GM18858 (cell line): ENCODE measurements around the gene ADCY2.

Experiments
- ATAC-seq: cut with Tn5 transposase; IDR thresholded peaks from one replicate; pipeline ENCODE4 v1.9.1; 2021; ENCODE audit not compliant: unreplicated experiment

ADCY2 gene

GRCh38 chr5:7822449-7822848 is 426.5 kb downstream of the ADCY2 start:
- ATAC-seq, result no peak

- ATAC-seq, result no peak
Measured at GRCh38 chr5:7823594-7823993, 427.7 kb downstream of the ADCY2 start.

DNA sequence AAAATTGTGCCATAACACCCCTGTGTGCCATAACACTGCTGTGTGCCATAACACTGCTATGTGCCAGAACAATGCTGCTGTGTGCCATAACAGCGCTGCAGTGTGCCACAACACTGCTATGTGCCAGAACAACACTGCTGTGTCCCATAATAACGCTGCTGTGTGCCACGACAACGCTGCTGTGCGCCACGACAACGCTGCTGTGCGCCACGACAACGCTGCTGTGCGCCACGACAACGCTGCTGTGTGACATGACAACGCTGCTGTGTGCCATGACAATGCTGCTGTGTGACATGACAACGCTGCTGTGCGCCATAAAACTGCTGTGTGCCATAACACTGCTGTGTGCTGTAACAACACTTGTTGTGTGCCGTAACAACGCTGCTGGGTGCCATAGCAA is 429.1 kb downstream of the ADCY2 start:
- no peak for ATAC-seq

DNA sequence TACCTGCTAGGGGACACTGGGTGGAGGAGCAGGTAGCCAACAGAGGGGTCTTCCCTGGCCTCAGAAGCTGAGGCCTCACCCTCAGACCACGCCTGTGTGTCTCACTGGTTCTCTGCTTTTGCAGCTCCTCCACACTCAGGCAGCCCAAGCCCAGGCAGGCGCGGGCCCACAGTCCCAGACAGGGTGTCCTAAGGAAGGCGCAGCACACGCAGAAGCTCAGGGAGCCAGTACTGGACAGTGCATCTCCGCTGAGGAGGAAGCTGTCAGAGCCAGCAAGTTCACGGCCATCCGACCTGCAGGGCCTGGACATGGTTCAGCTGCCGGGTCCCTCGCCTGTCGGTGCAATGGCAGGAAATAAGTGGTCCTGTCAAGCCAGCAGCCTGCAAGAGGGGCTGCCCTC is 429.7 kb downstream of the ADCY2 start:
- ATAC-seq, result no peak

GRCh38 chr5:7827610-7828009 is 431.7 kb downstream of the ADCY2 start:
- no peak for ATAC-seq

GRCh38 chr5:7828269-7828668 is 432.3 kb downstream of the ADCY2 start:
- no peak for ATAC-seq

DNA sequence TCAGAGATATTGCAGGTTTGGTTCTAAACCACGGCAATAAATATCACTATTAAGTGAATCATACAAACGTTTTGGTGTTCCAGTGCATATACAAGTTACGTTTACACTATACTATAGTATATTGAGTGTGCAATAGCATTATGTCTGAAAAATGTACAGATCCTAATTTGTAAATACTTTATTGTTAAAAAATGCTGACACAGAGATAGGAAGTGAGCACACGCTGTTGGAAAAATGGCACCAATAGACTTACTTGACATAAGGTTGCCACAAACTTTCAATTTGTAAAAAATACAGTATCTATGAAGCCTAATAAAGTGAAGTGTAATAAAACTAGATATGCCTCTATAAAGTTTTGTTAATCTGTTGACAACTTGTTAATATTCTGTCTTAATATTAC is 439.0 kb downstream of the ADCY2 start:
- no peak for ATAC-seq

DNA sequence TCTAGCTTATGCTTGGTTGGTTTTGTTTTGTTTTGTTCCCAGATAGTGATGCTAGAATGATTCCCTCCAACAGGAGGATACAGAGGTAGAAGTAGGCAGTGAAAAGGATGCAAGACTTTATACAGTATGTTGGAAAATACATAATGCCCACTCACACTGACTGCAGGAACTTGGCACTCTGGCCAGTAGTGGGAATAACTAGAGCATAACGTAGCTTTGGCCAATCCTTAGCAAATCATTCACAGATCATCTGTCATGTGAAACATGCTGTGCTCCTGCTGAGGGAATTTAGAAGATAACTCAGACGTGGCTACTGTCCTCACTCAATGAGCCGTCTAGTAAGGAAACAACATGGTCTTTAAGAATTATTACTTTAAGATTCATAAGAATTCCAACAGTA is 441.5 kb downstream of the ADCY2 start:
- ATAC-seq, result no peak

DNA sequence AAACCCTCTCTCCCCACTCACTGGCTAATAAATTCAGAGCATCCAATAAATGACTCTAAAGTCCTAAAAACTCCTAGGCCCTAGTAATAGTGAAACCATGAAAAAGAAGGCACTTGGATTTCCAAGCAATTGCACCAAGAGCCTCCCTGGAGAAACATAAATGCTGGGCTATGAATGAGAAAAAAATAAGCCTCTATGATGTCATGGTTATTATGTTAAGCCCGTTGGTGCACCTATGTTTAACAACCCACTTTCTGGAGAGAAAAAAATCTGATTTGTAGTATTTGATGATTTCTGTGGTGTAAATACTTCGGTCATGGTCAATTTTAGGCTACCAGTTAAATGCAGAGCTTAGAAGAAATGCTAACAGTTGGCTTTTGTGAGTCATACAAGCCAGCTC is 446.6 kb downstream of the ADCY2 start:
- no peak for ATAC-seq

- no peak for ATAC-seq
Measured at GRCh38 chr5:7844901-7845300, 449.0 kb downstream of the ADCY2 start.

GRCh38 chr5:7845557-7845956 is 449.6 kb downstream of the ADCY2 start:
- no peak for ATAC-seq

GRCh38 chr5:7846327-7846726 is 450.4 kb downstream of the ADCY2 start:
- ATAC-seq, result no peak

DNA sequence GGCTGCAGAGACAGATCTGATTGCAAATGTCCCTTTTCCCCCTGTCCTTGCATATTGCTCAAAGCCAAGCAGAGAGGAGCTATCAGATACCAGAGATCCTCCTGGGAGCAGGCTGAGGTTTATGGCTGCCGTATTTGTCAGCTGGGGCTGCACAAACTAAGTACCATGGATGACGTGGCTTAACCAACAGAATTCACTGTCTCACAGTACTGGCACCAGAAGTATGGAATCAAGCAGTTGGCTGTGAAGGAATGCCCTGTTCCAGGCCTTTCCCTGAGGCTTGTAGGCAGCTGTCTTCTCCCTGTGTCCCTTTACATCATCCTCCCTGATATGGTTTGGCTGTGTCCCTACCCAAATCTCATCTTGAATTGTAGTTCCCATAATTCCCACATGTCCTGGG is 452.4 kb downstream of the ADCY2 start:
- no peak for ATAC-seq

DNA sequence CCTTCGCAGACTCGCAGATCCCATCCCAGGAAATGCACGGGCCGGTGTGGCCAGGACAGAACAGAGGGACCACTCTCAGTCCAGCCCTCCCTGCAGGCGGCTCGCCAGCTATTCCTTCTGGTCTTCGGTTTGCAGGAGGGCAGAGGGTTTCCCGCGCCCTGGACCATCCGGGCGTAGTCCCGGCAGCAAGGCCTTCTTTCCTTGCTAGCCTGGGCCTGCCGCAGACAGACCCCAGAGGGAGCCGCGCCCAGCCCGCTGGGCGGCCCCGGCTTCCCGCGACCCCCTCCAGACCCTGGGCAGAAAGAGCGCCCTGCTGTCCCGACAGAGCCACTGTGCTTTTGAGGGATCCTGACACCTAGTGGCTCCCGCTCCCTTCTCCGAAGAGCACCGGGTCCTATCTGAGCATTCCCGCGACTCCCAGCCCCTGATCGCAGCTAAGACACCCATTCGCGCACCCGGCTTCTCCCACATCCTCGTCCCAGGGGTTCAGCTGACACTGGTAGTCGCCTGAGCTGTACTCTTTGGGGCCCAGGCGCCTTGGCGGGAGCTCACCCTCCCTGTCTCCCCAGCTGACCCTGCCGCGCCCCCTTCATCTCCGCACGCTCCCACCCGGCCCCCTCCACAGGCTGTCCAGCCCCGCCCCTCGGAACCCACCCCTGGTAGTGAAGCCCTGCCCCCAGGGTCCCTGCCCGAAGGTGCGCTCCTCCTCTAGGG is 453.9 kb downstream of the ADCY2 start:
- no peak for ATAC-seq

DNA sequence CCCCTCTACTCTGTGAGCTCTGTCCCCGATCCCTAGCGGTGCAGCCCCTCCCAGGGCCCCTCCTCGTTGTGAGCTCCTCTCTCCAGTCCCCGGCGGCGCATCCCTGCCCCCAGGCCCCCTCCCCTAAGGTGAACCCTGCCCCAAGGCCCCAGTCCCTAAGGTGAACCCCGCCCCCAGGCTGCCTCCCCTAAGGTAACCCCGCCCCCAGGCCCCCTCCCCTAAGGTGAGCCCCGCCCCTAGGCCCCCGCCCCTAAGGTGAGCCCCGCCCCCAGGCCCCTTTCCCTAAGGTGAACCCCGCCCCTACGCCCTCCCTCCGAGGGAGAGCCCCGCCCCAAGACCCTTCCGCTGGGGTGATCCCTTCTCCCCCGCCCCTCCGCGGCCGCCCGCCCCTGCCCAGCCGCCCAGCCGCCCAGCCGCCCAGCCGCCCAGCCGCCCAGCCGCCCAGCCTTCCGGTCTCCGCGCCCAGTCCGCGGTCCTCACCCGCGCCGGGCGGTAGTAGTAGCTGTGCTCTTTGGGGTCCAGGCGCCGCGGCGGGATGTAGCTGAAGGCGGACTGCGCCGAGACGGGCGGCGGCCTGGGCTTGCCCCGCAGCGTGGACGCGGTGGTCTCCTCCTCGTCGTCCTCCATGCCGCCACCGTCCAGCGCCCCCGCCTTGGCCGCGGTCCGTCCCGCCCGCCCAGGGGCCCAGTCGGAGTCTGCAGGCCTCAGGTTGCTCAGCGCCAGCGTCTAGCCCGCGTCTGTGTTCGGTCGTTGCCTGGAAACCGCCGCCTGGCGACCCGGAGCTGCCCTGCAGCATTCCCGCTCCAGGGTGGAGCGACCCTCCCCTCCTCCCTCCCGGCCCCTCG is 454.7 kb downstream of the ADCY2 start, which contains the start of gene CFAP90:
Gene CFAP90, minus strand, starts transcription at position 739 of the 845 bp plus-strand sequence. Its CDS starts 112 bp downstream, at position 627.
- ATAC-seq, result no peak

DNA sequence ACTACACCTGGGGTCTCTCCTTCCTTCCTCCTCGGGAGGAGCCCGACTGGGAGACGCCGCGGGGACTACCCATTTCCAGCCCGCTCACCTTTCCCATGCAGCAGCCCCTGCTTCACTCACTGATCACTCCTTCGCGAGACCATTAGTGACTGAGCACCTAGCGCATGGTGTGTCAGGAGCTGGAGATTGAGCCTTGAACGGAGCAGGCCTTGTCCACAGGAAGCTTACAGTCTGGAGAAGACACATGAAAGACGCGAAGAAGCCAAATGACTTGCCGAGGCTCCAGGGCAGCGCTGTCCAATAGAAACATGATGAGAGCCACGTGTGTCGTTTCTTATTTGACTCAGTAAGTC is 455.3 kb downstream of the ADCY2 start:
- ATAC-seq, result no peak

DNA sequence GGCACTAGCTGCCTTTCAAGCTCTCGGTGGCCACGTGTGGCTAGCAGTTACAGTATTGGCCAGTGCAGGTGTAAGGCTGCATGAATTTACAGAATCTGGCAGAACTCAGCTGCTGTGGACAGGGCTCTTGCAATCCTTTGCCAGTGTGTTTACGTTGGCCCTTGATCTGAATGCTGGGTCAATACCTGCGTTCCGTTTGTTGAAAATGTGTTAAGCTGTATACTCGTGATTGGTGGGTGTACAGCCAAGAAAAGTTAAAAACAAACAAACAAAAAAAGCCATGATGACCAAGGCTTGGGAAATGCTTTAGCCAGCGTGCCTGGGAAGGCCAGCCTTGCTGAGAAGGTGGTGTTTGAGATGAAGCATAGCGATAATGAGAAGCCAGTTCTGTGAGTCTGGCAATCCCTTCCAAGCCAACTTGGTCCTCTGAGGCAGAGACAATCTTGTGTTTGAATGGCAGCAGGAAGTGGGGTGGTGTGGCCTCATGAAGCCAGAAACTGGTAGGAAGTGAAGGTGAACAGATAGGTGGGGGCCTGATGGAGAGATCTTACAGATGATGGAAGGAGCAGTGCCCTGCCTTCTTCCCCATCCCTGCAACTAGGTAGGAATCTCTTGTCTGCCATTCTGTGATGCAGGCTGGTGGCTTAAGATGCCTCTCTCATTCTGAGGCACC is 455.8 kb downstream of the ADCY2 start:
- ATAC-seq, result no peak

- no peak for ATAC-seq
Measured at GRCh38 chr5:7852542-7852941, 456.6 kb downstream of the ADCY2 start.

GRCh38 chr5:7852988-7853387 is 457.1 kb downstream of the ADCY2 start:
- ATAC-seq, result no peak

GRCh38 chr5:7855611-7856010 is 459.7 kb downstream of the ADCY2 start:
- no peak for ATAC-seq

DNA sequence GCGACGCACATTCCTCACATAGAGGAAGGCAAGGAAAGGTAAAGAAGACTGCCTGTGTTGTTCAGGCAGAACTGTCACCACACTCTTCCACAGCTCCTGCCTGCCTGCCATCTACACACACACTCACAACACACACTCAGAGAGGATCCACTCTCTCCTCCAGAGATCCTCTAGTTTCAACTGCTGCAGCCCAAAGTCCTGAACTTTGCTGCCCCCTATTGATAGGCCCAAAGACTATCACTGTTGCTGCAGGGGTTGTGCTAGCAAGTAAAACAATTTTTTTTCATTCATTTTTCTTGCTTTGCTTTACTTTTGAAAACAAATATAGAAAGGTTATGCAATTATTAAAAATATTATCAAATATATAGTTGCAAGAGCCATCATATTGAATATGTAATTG is 460.9 kb downstream of the ADCY2 start:
- no peak for ATAC-seq

- ATAC-seq, result no peak
Measured at GRCh38 chr5:7857361-7857760, 461.4 kb downstream of the ADCY2 start.
